Measurements from ENCODE around the gene FBXL17. TPM values are rescaled to one million over a fixed set of nuclear protein-coding genes. Genes with fewer than 3 reads are reported as not detected.

The FBXL17 gene
- total RNA-seq, 1 donor from 2014 or later, result 17.6 TPM

DNA sequence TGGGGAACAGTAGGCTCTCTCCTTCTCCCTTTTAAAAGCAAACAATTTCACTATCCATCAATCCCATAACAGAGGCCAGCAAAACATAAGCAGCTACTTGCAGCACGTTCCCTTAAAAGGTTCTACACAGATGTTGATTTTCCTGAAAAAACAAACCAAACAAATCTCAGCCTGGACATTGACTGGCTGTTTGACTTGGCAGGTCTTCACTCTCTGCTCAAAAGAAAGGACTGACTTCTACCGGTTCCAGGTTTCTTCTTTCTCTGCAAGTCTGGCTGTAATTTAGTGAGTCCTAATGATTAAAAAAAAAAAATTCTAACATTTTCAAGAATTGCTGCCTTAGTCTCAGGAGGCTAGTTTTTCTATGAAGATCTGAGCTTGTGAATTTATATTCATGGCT is 508.0 kb downstream of the FBXL17 start:
- no peaks in the 10 kb centered on the region for H3K9me3 Mint-ChIP-seq (ENCODE audit: unreplicated experiment)
- H3K27me3 Mint-ChIP-seq (ENCODE audit: unreplicated experiment), result no peaks in the 10 kb centered on the region
- H3K4me3 Mint-ChIP-seq (ENCODE audit: unreplicated experiment), result no peak overlapping the region
- peaks cover 24% of the 10 kb centered on the region for H3K4me1 Mint-ChIP-seq (ENCODE audit: unreplicated experiment)
- DNase-seq (ENCODE audit: extremely low spot score, unreplicated experiment), result no peak
- TF ChIP-seq, protein P1, sequence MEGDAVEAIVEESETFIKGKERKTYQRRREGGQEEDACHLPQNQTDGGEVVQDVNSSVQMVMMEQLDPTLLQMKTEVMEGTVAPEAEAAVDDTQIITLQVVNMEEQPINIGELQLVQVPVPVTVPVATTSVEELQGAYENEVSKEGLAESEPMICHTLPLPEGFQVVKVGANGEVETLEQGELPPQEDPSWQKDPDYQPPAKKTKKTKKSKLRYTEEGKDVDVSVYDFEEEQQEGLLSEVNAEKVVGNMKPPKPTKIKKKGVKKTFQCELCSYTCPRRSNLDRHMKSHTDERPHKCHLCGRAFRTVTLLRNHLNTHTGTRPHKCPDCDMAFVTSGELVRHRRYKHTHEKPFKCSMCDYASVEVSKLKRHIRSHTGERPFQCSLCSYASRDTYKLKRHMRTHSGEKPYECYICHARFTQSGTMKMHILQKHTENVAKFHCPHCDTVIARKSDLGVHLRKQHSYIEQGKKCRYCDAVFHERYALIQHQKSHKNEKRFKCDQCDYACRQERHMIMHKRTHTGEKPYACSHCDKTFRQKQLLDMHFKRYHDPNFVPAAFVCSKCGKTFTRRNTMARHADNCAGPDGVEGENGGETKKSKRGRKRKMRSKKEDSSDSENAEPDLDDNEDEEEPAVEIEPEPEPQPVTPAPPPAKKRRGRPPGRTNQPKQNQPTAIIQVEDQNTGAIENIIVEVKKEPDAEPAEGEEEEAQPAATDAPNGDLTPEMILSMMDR (IDR thresholded peaks at IDR 0.05), result no peak
- H3K36me3 Mint-ChIP-seq (ENCODE audit: unreplicated experiment), result peaks cover 2% of the 10 kb centered on the region
- no peak overlapping the region for H3K27ac Mint-ChIP-seq (ENCODE audit: unreplicated experiment)

DNA sequence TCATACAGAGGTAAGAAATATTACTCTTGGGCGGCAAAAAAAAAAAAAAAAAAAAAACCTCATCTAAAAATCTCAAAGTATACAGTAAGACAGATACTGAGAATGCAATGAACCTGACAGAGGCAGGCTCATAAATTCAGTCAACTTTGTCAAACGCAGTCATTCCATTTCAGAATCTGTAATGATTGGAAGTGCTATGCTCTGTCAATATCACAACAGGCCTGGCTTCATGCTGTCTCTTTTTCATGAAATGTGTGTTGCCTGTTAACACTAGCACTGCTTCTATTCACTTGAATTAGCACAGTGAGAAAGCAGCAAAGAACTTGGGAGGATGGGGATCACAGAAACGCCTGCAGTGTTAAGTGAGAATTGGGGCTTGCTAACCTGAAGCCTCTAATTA is 510.9 kb downstream of the FBXL17 start:
- H3K4me3 Mint-ChIP-seq (ENCODE audit: unreplicated experiment), result no peak overlapping the region

DNA sequence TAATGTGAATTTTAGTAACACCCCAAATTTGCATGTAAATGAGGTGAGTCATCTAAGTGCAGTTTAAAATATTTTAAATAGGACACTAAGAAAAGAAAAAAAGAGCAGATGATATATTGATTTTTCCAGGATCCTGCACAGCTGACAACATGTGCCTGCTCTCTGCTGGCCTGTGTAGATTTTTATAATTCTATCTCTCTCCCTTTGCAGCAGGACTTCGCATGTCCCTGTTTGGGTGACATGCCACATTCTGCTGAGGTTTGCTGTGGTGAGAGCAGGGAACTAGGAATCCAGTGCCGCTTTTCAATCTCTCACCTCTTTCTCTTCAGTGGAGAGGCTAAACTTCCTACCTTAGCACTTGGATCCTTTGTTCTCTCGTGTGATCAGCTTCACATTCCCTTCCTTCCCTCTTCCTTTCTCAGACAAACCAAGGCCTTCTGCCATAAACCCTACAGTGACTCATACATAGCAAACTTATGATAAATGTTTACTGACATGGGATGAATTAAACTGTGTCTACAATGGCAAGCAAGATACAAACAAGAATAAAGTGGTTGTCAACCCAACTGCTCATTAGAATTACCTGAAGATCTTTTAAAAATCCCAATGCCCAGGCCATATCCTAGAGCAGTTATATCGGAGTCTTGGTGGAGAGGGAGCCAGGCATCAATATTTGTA is 512.3 kb downstream of the FBXL17 start:
- Mint-ChIP-seq H3K36me3 (ENCODE audit: unreplicated experiment) (no peaks in the 10 kb centered on the region), H3K4me3 (ENCODE audit: unreplicated experiment) (no peak overlapping the region)
- no peak for DNase-seq (ENCODE audit: extremely low spot score, unreplicated experiment)

More for the DNA sequence above, 510.9 kb downstream of the FBXL17 start:
- Mint-ChIP-seq H3K9me3 (ENCODE audit: unreplicated experiment) (no peaks in the 10 kb centered on the region), H3K27ac (ENCODE audit: unreplicated experiment) (no peak overlapping the region), H3K36me3 (ENCODE audit: unreplicated experiment) (no peaks in the 10 kb centered on the region), H3K27me3 (ENCODE audit: unreplicated experiment) (no peaks in the 10 kb centered on the region), H3K4me1 (ENCODE audit: unreplicated experiment) (peaks cover 24% of the 10 kb centered on the region)
- DNase-seq (ENCODE audit: extremely low spot score, unreplicated experiment), result no peak
- TF ChIP-seq, protein P1 (IDR thresholded peaks at IDR 0.05), result no peak

DNA sequence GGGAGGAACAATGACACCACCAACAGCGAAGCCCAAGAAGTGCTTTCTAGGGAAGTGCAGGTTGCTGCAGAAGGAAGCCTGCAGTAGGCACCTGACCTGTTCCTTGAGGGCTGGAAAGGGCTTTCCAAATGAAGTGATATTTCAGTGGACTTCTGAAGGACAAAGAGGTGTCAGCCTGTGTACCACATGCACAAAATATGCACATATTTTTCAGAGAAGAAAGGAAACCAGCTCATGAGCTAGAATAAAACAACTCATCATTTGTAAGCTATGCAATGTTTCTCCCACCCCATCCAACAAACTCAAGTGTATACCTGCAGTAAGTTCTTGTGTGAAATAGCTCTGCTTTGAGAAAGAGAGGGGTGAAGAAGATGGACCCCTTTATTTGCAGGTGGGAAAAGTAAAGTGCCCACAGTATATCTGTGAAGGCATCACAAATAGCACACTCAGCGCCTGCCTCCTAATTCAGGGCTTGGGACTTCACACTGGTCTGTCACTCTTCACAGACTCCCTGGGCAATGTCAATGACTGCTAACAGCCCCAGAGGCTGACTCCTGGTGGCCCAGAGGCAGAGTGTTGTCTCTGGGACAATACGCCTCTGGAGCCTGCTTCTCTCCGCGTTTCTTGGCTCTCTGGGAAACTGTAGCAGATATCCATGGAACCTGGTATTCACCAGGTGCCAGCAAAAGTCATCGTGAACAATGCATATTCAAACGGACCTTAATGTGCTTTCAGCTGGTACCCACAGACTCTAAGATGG is 513.1 kb downstream of the FBXL17 start:
- Mint-ChIP-seq H3K27ac (ENCODE audit: unreplicated experiment) (no peak overlapping the region), H3K4me3 (ENCODE audit: unreplicated experiment) (no peak overlapping the region), H3K36me3 (ENCODE audit: unreplicated experiment) (no peaks in the 10 kb centered on the region), H3K27me3 (ENCODE audit: unreplicated experiment) (no peaks in the 10 kb centered on the region), H3K9me3 (ENCODE audit: unreplicated experiment) (no peaks in the 10 kb centered on the region), H3K4me1 (ENCODE audit: unreplicated experiment) (peaks cover 14% of the 10 kb centered on the region)
- DNase-seq (ENCODE audit: extremely low spot score, unreplicated experiment), result no peak
- TF ChIP-seq, protein P1 (IDR thresholded peaks at IDR 0.05), result no peak

More for the DNA sequence above, 512.3 kb downstream of the FBXL17 start:
- TF ChIP-seq, protein P1 (IDR thresholded peaks at IDR 0.05), result no peak
- no peak overlapping the region for H3K27ac Mint-ChIP-seq (ENCODE audit: unreplicated experiment)
- no peaks in the 10 kb centered on the region for H3K27me3 Mint-ChIP-seq (ENCODE audit: unreplicated experiment)
- no peaks in the 10 kb centered on the region for H3K9me3 Mint-ChIP-seq (ENCODE audit: unreplicated experiment)
- H3K4me1 Mint-ChIP-seq (ENCODE audit: unreplicated experiment), result peaks cover 18% of the 10 kb centered on the region

DNA sequence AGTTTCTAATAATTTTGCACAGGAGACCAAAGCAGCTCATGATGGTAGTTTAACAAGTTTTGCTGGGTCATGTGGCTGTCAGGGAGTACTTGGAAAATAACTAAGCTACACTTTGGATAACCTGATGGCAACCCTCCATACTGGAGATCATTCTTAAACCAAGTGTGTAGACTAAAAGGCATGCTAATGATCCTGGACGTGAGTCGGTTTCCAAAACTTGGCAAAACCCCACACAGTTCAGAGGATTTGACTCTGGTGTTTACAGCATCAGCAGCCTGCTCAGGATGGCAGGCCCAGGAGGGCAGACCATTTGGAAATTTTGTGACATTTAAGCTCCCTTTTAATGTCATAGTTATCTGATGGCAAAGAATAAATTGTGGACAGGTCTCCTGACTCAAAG is 514.6 kb downstream of the FBXL17 start:
- no peaks in the 10 kb centered on the region for H3K9me3 Mint-ChIP-seq (ENCODE audit: unreplicated experiment)
- TF ChIP-seq, protein P1 (IDR thresholded peaks at IDR 0.05), result no peak
- no peak overlapping the region for H3K4me3 Mint-ChIP-seq (ENCODE audit: unreplicated experiment)
- no peaks in the 10 kb centered on the region for H3K27me3 Mint-ChIP-seq (ENCODE audit: unreplicated experiment)
- peaks cover 9% of the 10 kb centered on the region for H3K4me1 Mint-ChIP-seq (ENCODE audit: unreplicated experiment)
- H3K27ac Mint-ChIP-seq (ENCODE audit: unreplicated experiment), result no peak overlapping the region
- H3K36me3 Mint-ChIP-seq (ENCODE audit: unreplicated experiment), result no peaks in the 10 kb centered on the region
- DNase-seq (ENCODE audit: extremely low spot score, unreplicated experiment), result no peak

Measured in osteocyte (in vitro differentiated cells).